A673 (cell line): ENCODE measurements around the gene RGL3. TPM values are rescaled to one million over a fixed set of nuclear protein-coding genes. Genes with fewer than 3 reads are reported as not detected.
A peak's percentile ranks its signal among the peaks of the same experiment; 100 is the strongest.

ENCODE experiments used
- BruUV-seq: library from RNA; stranded (reverse); fragments of 400-500 nt; replicated peaks from 2 replicates; lab custom pipeline; 2021; lab: Mats Ljungman, UMichigan
- CTCF ChIA-PET: fragments of 300-600 bp; sonication (Branson Sonifier 250); formaldehyde crosslinking; loops from one replicate; lab custom pipeline; 2022; ENCODE audit warnings: antibody characterized with exemption; lab: Charles Lee
- POLR2A ChIA-PET: fragments of 300-600 bp; sonication (Branson Sonifier 250); formaldehyde crosslinking; loops from one replicate; lab custom pipeline; 2022; ENCODE audit warnings: antibody characterized with exemption; ENCODE audit not compliant: low non-redundant PET; lab: Charles Lee
- DNase-seq: peaks from one replicate; pipeline ENCODE4 v3.0.0-alpha.2; 2015; ENCODE audit warnings: low spot score
- H3K27ac ChIP-seq: fragments of 200-600 bp; sonication (generic); 2 replicates; pipeline ENCODE4 v1.5.1; 2016; ENCODE audit warnings: mixed run types, low read depth, mild to moderate bottlenecking, mixed read lengths, antibody characterized with exemption, low read length; ENCODE audit not compliant: poor library complexity, severe bottlenecking
- H3K27me3 ChIP-seq: fragments of 200-600 bp; sonication (generic); replicated peaks from 2 replicates; pipeline ENCODE4 v1.6.1; 2017; ENCODE audit warnings: mixed run types, low read depth, mild to moderate bottlenecking, mixed read lengths, antibody characterized with exemption, low read length; ENCODE audit not compliant: insufficient read depth, poor library complexity
- H3K36me3 ChIP-seq: fragments of 200-600 bp; sonication (generic); 2 replicates; pipeline ENCODE4 v1.6.1; 2016; ENCODE audit warnings: mixed run types, mild to moderate bottlenecking, mixed read lengths, antibody characterized with exemption, low read length; ENCODE audit not compliant: insufficient read depth, poor library complexity, severe bottlenecking
- H3K4me1 ChIP-seq: fragments of 200-600 bp; sonication (generic); 2 replicates; pipeline ENCODE4 v1.6.1; 2017; ENCODE audit warnings: mixed run types, mild to moderate bottlenecking, mixed read lengths, antibody characterized with exemption, low read length; ENCODE audit not compliant: insufficient read depth, poor library complexity, severe bottlenecking
- H3K4me3 ChIP-seq: fragments of 200-600 bp; sonication (generic); 2 replicates; pipeline ENCODE4 v1.5.1; 2016; ENCODE audit warnings: low read depth, mixed run types, mild to moderate bottlenecking, mixed read lengths, low read length; ENCODE audit not compliant: poor library complexity, severe bottlenecking
- H3K9me3 ChIP-seq: fragments of 200-600 bp; sonication (generic); 2 replicates; pipeline ENCODE4 v1.6.1; 2016; ENCODE audit warnings: mixed run types, low read depth, mild to moderate bottlenecking, mixed read lengths, antibody characterized with exemption, low read length; ENCODE audit not compliant: poor library complexity, severe bottlenecking
- CTCF ChIP-seq: fragments of 300-800, 200-600 bp; sonication (generic); conservative IDR thresholded peaks from 2 replicates; pipeline ENCODE4 v1.5.1; 2017; ENCODE audit warnings: low read depth, mild to moderate bottlenecking, antibody characterized with exemption, low read length, moderate library complexity, mixed read lengths
- EZH2 ChIP-seq: fragments of 200-600 bp; sonication (generic); IDR thresholded peaks from 2 replicates; pipeline ENCODE4 v1.6.1; 2017; ENCODE audit warnings: borderline replicate concordance, low read depth, mild to moderate bottlenecking, mixed read lengths, antibody characterized with exemption, low read length; ENCODE audit not compliant: poor library complexity, severe bottlenecking
- intact Hi-C: fragments of 100-400 bp; cut with micrococcal nuclease; formaldehyde crosslinking; loops from one replicate; pipeline ENCODE4 v1.10.0; 2022; ENCODE audit not compliant: unreplicated experiment
- total RNA-seq: library from RNA; stranded (reverse); gene quantifications from 2 replicates; pipeline ENCODE4 v1.2.3, GENCODE V29; 2021

Gene RGL3
- total RNA-seq, 1 experiment from 2014 or later: not detected

GRCh38 chr19:11365557-11366117 is 53.5 kb downstream of the RGL3 start:
- CTCF ChIA-PET: no interaction called here
- intact Hi-C loops: no loop called here
- no TSS peak for BruUV-seq

DNA sequence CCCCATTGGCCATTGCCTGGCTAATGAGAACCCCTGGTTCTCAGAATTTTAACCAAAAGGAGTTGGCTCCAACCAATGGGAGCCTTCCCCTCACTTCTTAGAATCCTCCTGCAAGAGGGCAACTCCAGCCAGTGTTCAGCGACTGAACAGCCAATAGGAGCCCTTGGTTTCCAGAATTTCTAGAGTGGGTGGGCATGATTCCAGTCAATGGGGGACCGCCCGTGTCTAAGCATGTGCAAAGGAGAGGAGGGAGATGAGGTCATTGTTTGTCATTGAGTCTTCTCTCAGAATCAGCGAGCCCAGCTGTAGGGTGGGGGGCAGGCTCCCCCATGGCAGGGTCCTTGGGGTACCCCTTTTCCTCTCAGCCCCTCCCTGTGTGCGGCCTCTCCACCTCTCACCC is 54.2 kb downstream of the RGL3 start:
- H3K27ac ChIP-seq: no peak overlapping the region
- intact Hi-C loops: no loop called here
- H3K36me3 ChIP-seq: no peaks in the 10 kb centered on the region
- no peak overlapping the region for H3K4me3 ChIP-seq
- no peaks in the 10 kb centered on the region for H3K4me1 ChIP-seq
- ChIA-PET POLR2A (no interaction called here), CTCF (no interaction called here)
- no peak for TF ChIP-seq EZH2
- TF ChIP-seq CTCF: no peak
- no peaks in the 10 kb centered on the region for H3K9me3 ChIP-seq
- H3K27me3 ChIP-seq: no peaks in the 10 kb centered on the region
- no peak for DNase-seq
- TSS peak; percentile 56 for BruUV-seq

More at GRCh38 chr19:11365557-11366117, 53.5 kb downstream of the RGL3 start:
- no peaks in the 10 kb centered on the region for H3K9me3 ChIP-seq
- DNase-seq: no peak
- no peaks in the 10 kb centered on the region for H3K4me1 ChIP-seq
- H3K36me3 ChIP-seq: no peaks in the 10 kb centered on the region
- H3K4me3 ChIP-seq: no peak overlapping the region
- POLR2A ChIA-PET: no interaction called here
- no peak overlapping the region for H3K27ac ChIP-seq
- TF ChIP-seq EZH2 (no peak), CTCF (no peak)
- H3K27me3 ChIP-seq: no peaks in the 10 kb centered on the region

DNA sequence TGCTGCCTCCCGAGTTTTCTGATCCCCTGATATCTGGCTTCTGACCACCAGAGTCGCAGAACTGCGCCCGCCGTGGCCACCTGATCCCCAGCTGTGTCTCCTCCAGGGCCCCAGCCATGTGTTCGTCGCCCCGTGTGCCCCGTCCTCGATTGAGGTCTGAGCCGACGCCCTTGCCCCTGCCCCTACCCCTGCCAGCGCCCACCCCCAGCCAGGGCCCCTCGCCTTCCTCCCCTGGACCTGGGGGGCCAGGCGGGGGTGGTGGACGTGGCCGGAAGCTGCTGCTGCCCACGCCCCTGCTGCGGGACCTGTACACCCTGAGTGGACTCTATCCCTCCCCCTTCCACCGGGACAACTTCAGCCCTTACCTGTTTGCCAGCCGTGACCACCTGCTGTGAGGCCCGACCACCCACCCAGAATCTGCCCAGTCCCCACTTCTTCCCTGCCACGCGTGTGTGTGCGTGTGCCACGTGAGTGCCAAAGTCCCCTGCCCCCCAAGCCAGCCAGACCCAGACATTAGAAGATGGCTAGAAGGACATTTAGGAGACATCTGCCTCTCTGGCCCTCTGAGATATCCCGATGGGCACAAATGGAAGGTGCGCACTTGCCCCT is 54.7 kb downstream of the RGL3 start:
- ChIA-PET POLR2A (no interaction called here), CTCF (no interaction called here)
- Histone ChIP-seq H3K9me3 (no peaks in the 10 kb centered on the region), H3K36me3 (no peaks in the 10 kb centered on the region), H3K4me3 (no peak overlapping the region), H3K27ac (no peak overlapping the region), H3K27me3 (no peaks in the 10 kb centered on the region), H3K4me1 (no peaks in the 10 kb centered on the region)
- TF ChIP-seq EZH2 (no peak), CTCF (no peak)
- intact Hi-C loops: no loop called here
- no TSS peak for BruUV-seq
- no peak for DNase-seq
